Tibial nerve (tissue), 4 donors: ENCODE data around the gene DCUN1D2. TPM values are rescaled to one million over a fixed set of nuclear protein-coding genes. Genes with fewer than 3 reads are reported as not detected.

ENCODE experiments used
- DNase-seq, 2 donors: peaks; one replicate each; pipeline ENCODE4 v3.0.0-alpha.2; 2019; ENCODE audit warnings: low spot score in 2 of 2
- H3K27ac ChIP-seq, 4 donors: fragments of 200-600 bp; sonication (generic) in 3 of 4; one replicate each; pipeline ENCODE4 v1.5.1; 2017 to 2019; ENCODE audit warnings: mild to moderate bottlenecking in 1 of 4
- H3K27me3 ChIP-seq, 2 donors: fragments of 200-600 bp; sonication (generic) in 1 of 2; one replicate each; pipeline versions ENCODE4 v1.5.1 to v1.6.0; 2017 to 2019
- H3K36me3 ChIP-seq, 3 donors: fragments of 200-600 bp; sonication (generic); one replicate each; pipeline ENCODE4 v1.5.1; 2018 to 2019
- H3K4me1 ChIP-seq, 4 donors: fragments of 200-600 bp; sonication (generic) in 3 of 4; one replicate each; pipeline ENCODE4 v1.5.1; 2017 to 2019
- H3K4me3 ChIP-seq, 4 donors: fragments of 200-600 bp; sonication (generic) in 3 of 4; one replicate each; pipeline ENCODE4 v1.5.1; 2017 to 2019; ENCODE audit warnings: mild to moderate bottlenecking in 1 of 4, moderate library complexity in 1 of 4
- H3K9me3 ChIP-seq, 4 donors: fragments of 200-600 bp; sonication (generic) in 3 of 4; one replicate each; pipeline ENCODE4 v1.5.1; 2017 to 2019
- EP300 ChIP-seq, 2 donors: sonication (generic); formaldehyde crosslinking; IDR thresholded peaks; one replicate each; pipeline ENCODE4 v1.6.1; 2017; ENCODE audit warnings: antibody characterized with exemption in 2 of 2, mild to moderate bottlenecking in 1 of 2
- POLR2A ChIP-seq, 2 donors: fragments of 450-650 bp; IDR thresholded peaks; one replicate each; pipeline ENCODE4 v1.6.1; 2017; ENCODE audit warnings: antibody characterized with exemption in 2 of 2, mild to moderate bottlenecking in 2 of 2, moderate library complexity in 2 of 2
- WGBS, 2 donors: methylation state at CpG; one replicate each; pipeline ENCODE4 v1.1.5; 2018; 5-methylcytosine and 5-hydroxymethylcytosine counted together
- total RNA-seq, 4 donors: library from RNA; depleted of rRNA; stranded (reverse); fragments of >200 nt; gene quantifications; one replicate each; pipeline ENCODE4 v1.1.0, GENCODE V29; 2016
- TF ChIP-seq, protein P1 (sequence below), 5 experiments: fragments of 200-600 bp in 3 of 5; fragments of 450-650 bp in 2 of 5; sonication (generic) in 3 of 5; IDR thresholded peaks; one replicate each; pipeline ENCODE4 v1.5.1; 2016 to 2019; ENCODE audit warnings: antibody characterized with exemption in 5 of 5, mild to moderate bottlenecking in 3 of 5, moderate library complexity in 2 of 5

Gene DCUN1D2
- total RNA-seq, 4 donors from 2014 or later = 16.3 to 28.0 (median 21.0) TPM

DNA sequence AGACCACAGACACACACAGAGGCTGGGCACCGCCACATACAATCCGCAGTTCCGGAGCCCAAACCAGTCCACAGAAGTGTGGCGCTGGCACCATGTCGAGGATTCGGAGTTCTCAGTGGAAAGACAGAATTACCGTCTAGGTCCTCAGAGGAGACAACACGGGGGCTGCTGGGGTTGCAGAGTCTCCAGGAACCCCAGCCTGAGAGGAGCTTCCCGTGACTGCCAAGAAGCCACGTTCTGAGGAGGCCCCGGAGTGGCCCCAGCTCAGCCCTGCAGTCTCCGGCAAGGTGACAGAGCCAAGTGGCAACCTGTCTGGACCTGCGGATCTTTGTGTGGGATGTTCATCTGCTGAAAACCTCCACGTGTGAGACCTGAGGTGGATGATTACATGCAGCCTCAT, 29.9 kb downstream of the DCUN1D2 start:
- 92 to 94% methylated on average over 7 to 14 of the region's 14 CpGs for WGBS, 2 donors
- Histone ChIP-seq H3K36me3 (peaks cover 0 to 63% (median 5%) of the 10 kb centered on the region in 3 donors), H3K4me3 (no peak overlapping the region), H3K27ac (no peak overlapping the region), H3K4me1 (no peaks in the 10 kb centered on the region), H3K27me3 (no peaks in the 10 kb centered on the region), H3K9me3 (no peaks in the 10 kb centered on the region)
- no peak for TF ChIP-seq EP300 (IDR thresholded peaks at IDR 0.05)
- TF ChIP-seq, protein P1, sequence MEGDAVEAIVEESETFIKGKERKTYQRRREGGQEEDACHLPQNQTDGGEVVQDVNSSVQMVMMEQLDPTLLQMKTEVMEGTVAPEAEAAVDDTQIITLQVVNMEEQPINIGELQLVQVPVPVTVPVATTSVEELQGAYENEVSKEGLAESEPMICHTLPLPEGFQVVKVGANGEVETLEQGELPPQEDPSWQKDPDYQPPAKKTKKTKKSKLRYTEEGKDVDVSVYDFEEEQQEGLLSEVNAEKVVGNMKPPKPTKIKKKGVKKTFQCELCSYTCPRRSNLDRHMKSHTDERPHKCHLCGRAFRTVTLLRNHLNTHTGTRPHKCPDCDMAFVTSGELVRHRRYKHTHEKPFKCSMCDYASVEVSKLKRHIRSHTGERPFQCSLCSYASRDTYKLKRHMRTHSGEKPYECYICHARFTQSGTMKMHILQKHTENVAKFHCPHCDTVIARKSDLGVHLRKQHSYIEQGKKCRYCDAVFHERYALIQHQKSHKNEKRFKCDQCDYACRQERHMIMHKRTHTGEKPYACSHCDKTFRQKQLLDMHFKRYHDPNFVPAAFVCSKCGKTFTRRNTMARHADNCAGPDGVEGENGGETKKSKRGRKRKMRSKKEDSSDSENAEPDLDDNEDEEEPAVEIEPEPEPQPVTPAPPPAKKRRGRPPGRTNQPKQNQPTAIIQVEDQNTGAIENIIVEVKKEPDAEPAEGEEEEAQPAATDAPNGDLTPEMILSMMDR (IDR thresholded peaks at IDR 0.05) = no peak
- no peak for TF ChIP-seq POLR2A (IDR thresholded peaks at IDR 0.05)
- DNase-seq = no peak

DNA sequence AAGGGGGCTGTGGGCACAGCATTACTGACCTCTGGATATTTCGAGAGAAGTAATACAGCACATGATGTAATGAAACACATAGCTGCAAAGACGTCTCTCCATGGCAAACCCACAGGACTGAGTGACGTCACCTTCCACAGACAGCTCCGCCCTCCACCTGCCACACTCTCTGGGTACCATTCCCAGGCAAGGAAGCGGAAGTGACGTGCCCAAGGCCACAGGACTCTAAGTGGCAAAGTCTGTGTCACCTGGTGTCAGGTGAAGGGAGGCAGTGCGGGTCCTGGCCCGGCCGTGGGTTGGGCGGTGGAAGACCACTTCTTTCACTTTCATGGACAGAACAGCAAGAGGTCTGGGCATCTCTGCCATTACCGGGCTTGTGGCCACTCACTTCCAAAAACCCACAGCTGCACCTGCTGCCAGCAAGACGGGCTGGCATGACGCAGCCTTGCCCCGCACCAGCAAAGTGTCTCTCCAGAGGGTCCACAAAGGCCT, 30.4 kb downstream of the DCUN1D2 start:
- Histone ChIP-seq H3K27ac (no peak overlapping the region), H3K4me1 (no peaks in the 10 kb centered on the region), H3K4me3 (no peak overlapping the region), H3K36me3 (peaks cover 0 to 68% (median 5%) of the 10 kb centered on the region in 3 donors), H3K9me3 (no peaks in the 10 kb centered on the region), H3K27me3 (no peaks in the 10 kb centered on the region)
- TF ChIP-seq, protein P1 (IDR thresholded peaks at IDR 0.05) = no peak
- TF ChIP-seq POLR2A (IDR thresholded peaks at IDR 0.05) (no peak), EP300 (IDR thresholded peaks at IDR 0.05) (no peak)
- 91 to 98% methylated on average over 14 of the region's 14 CpGs for WGBS, 2 donors
- no peak for DNase-seq

DNA sequence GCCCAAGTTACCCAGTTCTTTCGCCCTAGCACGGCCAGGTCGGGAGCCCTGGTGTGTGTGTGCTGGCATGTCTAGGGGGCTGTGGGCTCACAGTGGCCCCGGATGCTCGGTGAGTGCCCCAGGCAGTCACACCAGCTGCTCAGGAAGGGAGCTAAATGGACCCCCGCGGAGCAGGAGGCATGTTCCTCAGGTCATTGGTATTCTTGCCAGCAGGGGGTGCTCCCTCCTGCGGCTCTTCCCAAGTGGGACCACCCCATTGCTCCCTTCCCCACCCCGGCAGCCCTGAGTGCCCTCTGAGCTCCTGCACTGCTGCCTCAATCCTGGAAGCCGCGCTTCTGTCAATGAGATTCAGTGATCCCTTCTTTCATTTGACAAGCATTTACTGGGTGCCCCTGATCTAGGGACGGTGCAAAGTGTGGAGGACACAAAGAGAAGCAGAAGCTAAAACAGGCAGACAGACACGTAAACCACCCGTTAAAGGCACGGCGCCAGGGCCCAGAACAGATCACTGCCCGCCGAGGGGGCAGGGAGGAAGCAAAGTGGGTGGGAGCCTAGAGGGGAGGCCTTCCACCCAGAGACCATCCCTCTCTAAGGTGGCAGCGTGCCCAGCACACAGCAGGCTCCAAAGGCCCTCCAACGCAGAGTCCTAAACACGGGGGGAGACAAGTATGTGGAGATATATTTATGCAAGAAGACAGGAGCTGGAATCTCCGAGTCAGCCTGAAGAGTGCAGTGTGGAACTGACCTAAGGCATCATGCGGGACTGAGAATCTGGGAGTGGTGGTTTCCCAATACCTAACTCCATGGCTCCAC, 32.1 kb downstream of the DCUN1D2 start:
- no peaks in the 10 kb centered on the region for H3K27me3 ChIP-seq
- WGBS, 2 donors = 58 to 62% methylated on average over 23 of the region's 23 CpGs
- TF ChIP-seq POLR2A (IDR thresholded peaks at IDR 0.05) = no peak
- TF ChIP-seq, protein P1 (IDR thresholded peaks at IDR 0.05) = peak in 3 of 5 experiments; percentile 8 to 37 (median 26)
- H3K4me3 ChIP-seq = no peak overlapping the region
- peaks cover 0 to 84% (median 5%) of the 10 kb centered on the region in 3 donors for H3K36me3 ChIP-seq
- no peaks in the 10 kb centered on the region for H3K4me1 ChIP-seq
- H3K9me3 ChIP-seq = no peaks in the 10 kb centered on the region
- H3K27ac ChIP-seq = peak overlapping the region in 1 of 4 donors; percentile 15
- DNase-seq = no peak

DNA sequence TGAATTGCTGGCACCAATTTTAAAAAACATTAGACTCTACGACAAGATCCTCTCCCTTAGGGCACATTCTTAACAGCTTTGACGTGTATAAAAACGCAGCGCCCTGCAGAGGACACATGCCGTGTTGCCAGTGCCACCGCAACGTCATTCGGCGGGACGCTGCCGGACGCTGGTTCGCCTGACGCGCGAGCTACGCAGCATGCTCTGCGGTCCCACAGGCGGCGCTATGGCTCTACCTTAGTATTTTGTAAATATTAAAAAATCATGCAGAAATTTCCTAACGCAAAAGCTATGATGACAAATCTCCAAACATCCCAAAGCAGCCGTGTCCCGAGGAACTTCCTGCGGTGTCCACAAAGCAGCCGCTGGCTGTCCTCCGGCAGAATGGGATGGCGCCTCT, 33.0 kb downstream of the DCUN1D2 start:
- 91 to 92% methylated on average over 27 of the region's 27 CpGs for WGBS, 2 donors
- Histone ChIP-seq H3K9me3 (no peaks in the 10 kb centered on the region), H3K4me3 (no peak overlapping the region), H3K36me3 (peaks cover 0 to 91% (median 5%) of the 10 kb centered on the region in 3 donors), H3K27ac (no peak overlapping the region), H3K27me3 (no peaks in the 10 kb centered on the region), H3K4me1 (no peaks in the 10 kb centered on the region)
- no peak for DNase-seq
- TF ChIP-seq POLR2A (IDR thresholded peaks at IDR 0.05) (no peak), EP300 (IDR thresholded peaks at IDR 0.05) (no peak)

DNA sequence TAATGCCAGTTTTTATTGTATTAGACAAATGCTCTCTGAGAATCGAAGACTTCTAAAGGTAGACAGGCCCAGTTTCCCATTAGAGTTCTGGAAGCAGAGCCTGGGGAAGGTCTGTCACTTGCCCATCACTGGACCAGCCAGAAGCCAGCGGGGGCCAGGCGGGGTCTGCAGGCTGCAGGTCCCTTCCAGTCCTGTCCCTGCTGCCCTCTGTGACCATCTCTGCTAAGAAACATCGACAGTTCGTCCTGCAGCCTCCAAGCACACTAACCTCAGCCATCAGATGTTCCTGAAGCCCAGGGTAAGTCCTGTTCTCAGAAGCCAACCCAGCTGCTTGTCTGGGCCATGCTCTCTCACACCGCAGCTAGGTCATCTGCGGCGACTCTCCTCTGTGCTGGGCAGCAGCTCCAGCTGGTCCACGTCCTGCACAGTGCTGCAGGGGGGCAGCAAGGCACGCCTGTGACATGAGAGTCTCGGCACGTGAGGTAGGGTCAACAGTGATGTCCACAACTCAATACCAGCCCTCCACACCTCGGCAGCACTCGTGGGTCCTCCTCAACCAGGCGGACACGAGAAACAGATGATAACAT, 34.3 kb downstream of the DCUN1D2 start:
- H3K27me3 ChIP-seq = no peaks in the 10 kb centered on the region
- H3K9me3 ChIP-seq = no peaks in the 10 kb centered on the region
- WGBS, 2 donors = 96 to 98% methylated on average over 10 to 15 of the region's 16 CpGs
- no peaks in the 10 kb centered on the region for H3K4me1 ChIP-seq
- DNase-seq = no peak
- peaks cover 0 to 83% (median 5%) of the 10 kb centered on the region in 3 donors for H3K36me3 ChIP-seq
- H3K4me3 ChIP-seq = no peak overlapping the region
- no peak overlapping the region for H3K27ac ChIP-seq
- TF ChIP-seq EP300 (IDR thresholded peaks at IDR 0.05) (no peak), POLR2A (IDR thresholded peaks at IDR 0.05) (no peak)
- TF ChIP-seq, protein P1 (IDR thresholded peaks at IDR 0.05) = no peak
